Activated T-cell treated with anti-CD3 and anti-CD28 coated beads, Interleukin-2, amount 50 U/mL, for 4 hours (primary cell): ENCODE measurements around the gene SMIM41. TPM values are rescaled to one million over a fixed set of nuclear protein-coding genes. Genes with fewer than 3 reads are reported as not detected.

Experiments used
- ATAC-seq, 2 donors: fragments of 200-7000 bp; cut with Tn5 transposase; one replicate each; pipeline ENCODE4 v1.10.0; 2021
- DNase-seq: peaks from one replicate; pipeline ENCODE4 v3.0.0-alpha.2; 2020
- H3K27me3 Mint-ChIP-seq: one replicate; pipeline ENCODE4 v1.8.0; 2021; ENCODE audit warnings: low read depth, mixed read lengths
- H3K36me3 Mint-ChIP-seq: one replicate; pipeline ENCODE4 v1.8.0; 2022; ENCODE audit warnings: mixed read lengths; ENCODE audit not compliant: insufficient read depth
- H3K4me1 Mint-ChIP-seq: one replicate; pipeline ENCODE4 v1.8.0; 2021; ENCODE audit warnings: low read depth, mixed read lengths
- H3K4me3 Mint-ChIP-seq: one replicate; pipeline ENCODE4 v1.8.0; 2021; ENCODE audit warnings: mild to moderate bottlenecking, moderate library complexity, mixed read lengths
- H3K9me3 Mint-ChIP-seq: one replicate; pipeline ENCODE4 v1.8.0; 2021; ENCODE audit warnings: mixed read lengths
- total RNA-seq, 3 donors: library from RNA; stranded (reverse); gene quantifications; one replicate each; pipeline ENCODE4 v1.2.1, GENCODE V29; 2021

SMIM41 gene
- total RNA-seq, 3 donors from 2014 or later = not detected

DNA sequence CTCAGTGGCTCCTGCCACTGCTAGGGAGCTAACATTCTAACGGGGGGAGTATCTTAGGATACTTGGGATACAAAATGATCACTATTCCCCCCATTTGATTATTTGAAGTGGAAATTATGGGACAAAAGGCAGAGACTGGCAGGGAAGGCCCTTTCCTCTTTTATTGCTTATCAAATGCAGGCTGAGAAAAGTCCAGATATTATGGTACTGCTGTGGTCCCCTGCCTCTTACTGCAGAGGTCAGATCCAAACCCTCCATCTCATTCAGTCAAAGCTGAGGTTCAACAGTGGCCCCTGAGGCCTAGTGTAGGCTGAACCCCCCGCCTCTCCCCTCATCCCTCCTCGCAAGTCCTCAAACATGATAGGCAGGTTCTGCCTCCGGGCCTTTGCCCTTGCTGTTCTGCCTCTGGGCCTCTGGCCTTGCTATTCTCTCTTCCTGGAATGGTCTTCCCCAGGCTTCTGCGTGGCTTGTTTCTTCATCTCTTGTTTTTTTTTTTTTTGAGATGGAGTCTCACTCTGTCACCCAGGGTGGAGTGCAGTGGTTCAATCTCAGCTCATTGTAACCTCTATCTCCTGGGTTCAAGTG lies 78.2 kb downstream of the SMIM41 start:
- Mint-ChIP-seq H3K27me3 (no peaks in the 10 kb centered on the region), H3K4me1 (peaks cover 45% of the 10 kb centered on the region), H3K36me3 (no peaks in the 10 kb centered on the region), H3K4me3 (no peak overlapping the region), H3K9me3 (no peaks in the 10 kb centered on the region)
- no peak for ATAC-seq
- DNase-seq = no peak

Other genes with a start within 250 kb of the SMIM41 start
- under 1 TPM; 0.54 to 0.69 (median 0.58) TPM for gene FIGNL2, start 231.0 kb upstream of the SMIM41 start, total RNA-seq
- gene ANKRD33, start 191.6 kb upstream of the SMIM41 start, total RNA-seq = not detected
- under 1 TPM in 2 of 3 donors, not detected in 1; 0.08 to 0.29 TPM for gene ACVRL1, start 172.2 kb upstream of the SMIM41 start, total RNA-seq
- gene ACVR1B, start 128.0 kb upstream of the SMIM41 start, total RNA-seq = 10 to 100 TPM in 2 of 3 donors, 1 to 10 TPM in 1; 9.8 to 13.3 (median 11.6) TPM
- gene TAMALIN, start 72.8 kb upstream of the SMIM41 start, total RNA-seq = 10 to 100 TPM; 13.5 to 16.5 (median 15.3) TPM
- 10 to 100 TPM; 26.0 to 34.5 (median 31.3) TPM for gene NR4A1, start 28.3 kb upstream of the SMIM41 start, total RNA-seq
- 10 to 100 TPM; 59.6 to 69.7 (median 62.0) TPM for gene ATG101, start 9.7 kb upstream of the SMIM41 start, total RNA-seq
- gene KRT80, start 112.3 kb downstream of the SMIM41 start, total RNA-seq = under 1 TPM in 2 of 3 donors, not detected in 1; 0.05 to 0.08 TPM
- 1 to 10 TPM; 1.2 to 2.1 (median 1.5) TPM for gene KRT7, start 153.5 kb downstream of the SMIM41 start, total RNA-seq
- gene KRT86, start 194.9 kb downstream of the SMIM41 start, total RNA-seq = not detected
- gene KRT81, start 211.8 kb downstream of the SMIM41 start, total RNA-seq = under 1 TPM; 0.19 to 0.25 (median 0.24) TPM
- not detected for gene KRT83, start 241.7 kb downstream of the SMIM41 start, total RNA-seq